Stimulated activated CD8-positive, alpha-beta memory T cell treated with anti-CD3 and anti-CD28 coated beads, Interleukin-15, amount 100 ng/mL, for 24 hours (primary cell): Measurements from ENCODE around the gene CLIP4.

ENCODE experiments used
- DNase-seq: peaks from one replicate; pipeline ENCODE4 v3.0.0-alpha.2; 2020; ENCODE audit warnings: low read depth

The CLIP4 gene

DNA sequence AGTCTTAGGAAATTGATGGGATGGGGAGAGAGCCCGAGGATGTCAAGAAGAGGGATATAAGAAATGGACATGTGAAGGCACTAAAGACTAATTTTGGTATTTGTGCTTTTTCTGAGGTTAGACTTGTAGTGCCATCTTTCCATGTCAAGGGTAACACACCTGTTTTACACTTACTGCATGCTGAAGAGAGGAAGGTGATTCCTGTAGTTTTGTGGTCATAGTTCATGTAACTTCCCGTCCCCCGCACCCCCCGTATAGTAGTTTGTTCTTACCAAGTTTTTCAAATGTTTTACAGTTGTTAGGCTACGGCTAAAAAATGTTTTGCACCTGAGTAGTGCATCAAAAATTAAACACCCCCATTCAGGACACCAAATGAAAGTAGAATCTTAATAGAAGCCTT, 73.8 kb downstream of the CLIP4 start:
- DNase-seq = no peak

DNA sequence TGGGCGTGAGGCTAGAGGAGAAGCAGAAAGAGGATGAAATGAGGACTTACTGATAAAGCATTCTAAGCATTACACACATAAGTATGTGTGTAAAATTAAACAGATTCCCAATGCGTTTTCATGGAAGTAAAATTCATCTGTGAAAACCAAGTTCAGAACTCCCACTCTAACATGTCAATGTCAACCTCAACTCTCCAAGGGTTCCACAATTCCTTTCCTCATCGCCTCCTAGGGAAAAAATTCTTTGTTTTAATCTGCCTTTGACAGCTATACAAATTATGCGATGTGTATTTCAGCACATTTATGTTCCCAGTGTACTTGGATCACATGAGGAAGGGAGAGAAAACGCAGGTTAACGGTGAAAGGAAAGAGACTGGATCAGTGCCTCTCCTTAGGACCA, 76.6 kb downstream of the CLIP4 start:
- DNase-seq = no peak

GRCh38 chr2:29192526-29192925, 77.3 kb downstream of the CLIP4 start:
- no peak for DNase-seq

- no peak for DNase-seq
Measured at GRCh38 chr2:29193111-29193510, 77.9 kb downstream of the CLIP4 start.

DNA sequence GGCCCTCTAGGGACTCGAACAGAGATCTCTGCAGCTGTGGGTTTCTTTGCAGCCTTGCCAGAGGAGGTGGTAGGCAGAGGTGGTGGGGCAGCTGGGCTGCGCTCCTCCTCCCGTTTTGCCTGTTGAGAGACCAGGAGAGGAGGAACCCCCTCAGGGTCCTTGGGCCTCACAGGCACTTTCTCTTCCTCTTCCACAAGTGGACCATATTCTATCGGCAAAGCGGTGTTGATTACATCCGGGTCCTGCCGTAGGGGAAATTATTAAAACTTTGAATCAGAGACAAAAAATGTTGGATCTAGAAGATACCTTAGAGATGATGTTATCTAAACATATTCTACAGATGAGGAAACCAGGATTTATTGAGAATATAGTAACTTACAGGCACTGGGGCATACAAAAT, 78.5 kb downstream of the CLIP4 start:
- DNase-seq = no peak

DNA sequence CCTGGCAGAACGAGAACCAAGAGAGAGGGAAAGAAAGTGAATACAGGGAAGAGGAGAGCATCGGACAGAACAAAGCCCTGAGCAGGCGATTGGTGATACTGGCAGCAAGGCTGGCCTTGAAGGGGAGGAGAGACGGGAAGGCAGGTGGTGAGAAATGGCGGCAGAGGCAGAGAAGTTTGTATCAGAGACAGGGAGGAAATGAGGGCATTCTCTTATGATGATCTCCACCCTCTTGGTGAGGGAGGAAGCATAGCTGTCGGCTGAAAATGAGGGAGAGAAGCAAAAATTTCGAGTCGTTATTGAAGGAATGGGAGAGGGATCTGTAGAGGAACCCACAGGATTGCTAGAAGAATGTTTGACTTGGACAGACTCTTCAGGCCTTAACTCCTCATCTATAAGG, 80.6 kb downstream of the CLIP4 start:
- no peak for DNase-seq

DNA sequence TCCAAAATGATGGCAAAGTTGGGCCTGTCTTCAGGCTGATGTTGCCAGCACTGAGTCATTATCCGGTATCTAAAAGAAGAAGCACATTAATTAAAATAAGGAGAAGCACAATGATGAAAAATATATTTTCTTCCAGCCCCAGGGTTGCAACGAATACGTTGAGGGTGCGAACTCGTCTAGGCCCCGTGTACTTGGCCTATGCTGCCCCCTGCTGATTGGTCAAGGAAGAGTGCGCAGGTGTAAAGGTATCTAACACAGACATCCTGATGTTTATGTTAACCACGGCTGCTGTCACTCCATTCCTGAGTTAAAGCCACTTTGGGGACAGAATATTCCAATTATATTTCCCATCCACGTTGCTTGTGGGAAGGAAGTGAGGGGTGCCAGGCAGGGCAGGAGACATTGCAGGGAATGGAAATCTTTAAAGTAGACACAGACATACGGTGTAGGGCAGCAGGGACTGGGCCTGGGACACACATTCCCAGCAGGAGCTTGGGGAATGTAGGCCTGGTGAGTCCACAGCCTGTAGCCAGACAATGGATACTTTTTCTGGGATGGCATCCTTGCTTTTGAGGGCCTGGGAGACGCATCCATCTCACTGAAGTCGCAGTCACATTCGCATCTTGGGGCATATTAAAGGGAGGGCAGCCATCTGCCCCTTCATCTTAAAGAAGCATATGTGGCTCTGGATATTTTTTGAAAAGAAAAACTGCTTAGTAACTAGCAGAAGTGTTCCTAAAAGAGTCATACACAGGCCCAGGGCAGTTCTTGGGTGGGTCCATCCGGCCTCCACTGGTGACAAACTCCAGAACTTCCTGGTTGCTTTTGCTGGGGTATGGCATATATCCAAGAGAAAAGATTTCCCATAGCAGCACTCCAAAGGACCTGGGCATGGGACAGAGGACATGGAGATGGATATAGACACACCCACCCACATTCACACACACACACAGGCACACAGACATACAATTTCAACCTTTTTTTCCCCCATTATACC, 81.9 kb downstream of the CLIP4 start:
- DNase-seq = peak; percentile 43

DNA sequence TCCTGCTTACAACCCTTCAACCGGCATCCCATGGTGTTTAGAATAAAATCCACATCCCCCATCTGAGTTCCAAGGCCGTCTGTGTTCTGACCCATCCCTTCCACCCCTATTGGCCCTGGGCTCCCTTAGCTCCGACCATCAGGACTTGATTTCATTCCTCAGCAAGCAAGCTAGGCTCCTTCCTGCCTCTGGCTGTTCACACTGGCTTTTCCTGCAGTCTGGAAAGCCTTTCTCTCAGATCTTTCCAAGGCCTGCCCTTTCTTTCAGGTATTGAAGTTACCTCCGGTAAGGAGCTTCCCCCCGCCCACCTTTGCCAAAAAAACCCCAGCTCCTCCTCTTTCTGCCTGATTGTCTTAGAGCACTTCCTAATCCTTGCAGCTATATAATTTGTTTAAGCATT, 86.8 kb downstream of the CLIP4 start:
- DNase-seq = no peak

DNA sequence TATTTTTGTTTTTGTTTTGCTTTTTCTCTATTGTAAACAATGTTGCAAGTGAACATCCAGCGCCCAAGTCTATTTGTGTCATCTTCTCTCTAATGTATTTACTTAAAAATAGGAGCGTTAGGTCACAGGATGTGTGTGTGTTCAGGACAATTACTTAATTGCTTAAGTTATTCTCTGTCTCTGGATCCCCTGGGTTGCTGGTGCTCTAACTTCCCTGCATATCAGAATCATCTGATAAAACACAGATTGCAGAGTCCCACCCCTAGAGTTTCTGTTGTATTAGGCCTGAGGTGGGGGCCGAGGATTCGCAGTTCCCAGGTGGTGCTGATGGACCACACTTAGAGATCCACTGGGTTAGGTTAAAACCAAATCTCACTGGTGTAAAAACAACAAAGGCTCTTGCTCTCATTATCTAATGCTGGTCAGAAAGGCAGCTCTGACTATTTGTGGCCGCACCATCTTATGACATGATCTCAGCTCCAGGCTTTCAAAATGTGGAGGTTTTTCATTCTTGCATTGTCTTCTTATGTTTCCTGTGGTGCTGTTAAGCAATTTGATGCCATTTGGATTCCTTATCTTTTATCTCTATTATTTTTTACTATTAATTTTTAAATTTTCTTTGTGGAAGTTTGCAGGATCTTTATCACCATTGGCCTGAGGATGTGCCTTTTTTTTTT, 87.7 kb downstream of the CLIP4 start:
- DNase-seq = no peak

DNA sequence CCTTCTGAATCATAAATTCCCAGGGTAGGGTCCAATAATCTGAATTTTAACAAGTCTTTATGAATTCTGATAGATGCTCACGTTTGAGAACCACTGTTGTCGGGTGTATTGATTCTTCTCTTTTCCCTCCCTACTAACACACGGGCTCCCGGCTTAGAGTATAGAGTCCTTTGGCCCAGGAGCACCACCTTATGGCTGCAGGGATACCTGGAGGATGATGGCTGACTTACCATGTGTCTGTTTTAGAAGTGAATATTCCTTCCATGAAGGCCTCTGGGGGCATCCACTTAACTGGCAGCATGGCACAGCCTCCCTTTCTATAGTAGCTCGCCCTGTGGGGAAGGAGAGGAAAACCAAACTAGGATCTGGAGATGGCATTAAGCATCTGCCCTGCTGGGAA, 91.7 kb downstream of the CLIP4 start:
- no peak for DNase-seq

- no peak for DNase-seq
Measured at GRCh38 chr2:29207352-29208148, 92.3 kb downstream of the CLIP4 start.

- DNase-seq = no peak
Measured at GRCh38 chr2:29209551-29209950, 94.3 kb downstream of the CLIP4 start.

- DNase-seq = no peak
Measured at GRCh38 chr2:29212009-29212408, 96.8 kb downstream of the CLIP4 start.

DNA sequence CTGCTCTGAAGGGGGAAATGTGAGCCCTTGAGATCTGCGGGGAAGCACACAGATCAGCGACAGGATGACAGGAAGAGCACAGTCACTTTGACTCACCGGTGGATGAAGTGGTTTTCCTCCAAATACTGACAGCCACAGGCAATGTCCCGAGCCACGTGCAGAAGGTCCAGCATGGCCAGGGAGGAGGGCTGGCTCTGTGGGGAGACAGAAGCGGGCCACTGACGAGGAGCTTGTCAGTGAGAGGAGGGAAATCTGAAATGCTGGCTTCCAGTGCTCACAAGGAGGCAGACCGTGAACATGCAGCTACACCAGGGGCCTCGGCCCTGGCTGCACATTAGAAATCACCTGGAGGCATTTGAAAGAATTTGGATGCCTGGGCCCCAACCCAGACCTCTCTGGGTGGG, 98.7 kb downstream of the CLIP4 start:
- no peak for DNase-seq

- no peak for DNase-seq
Measured at GRCh38 chr2:29215073-29215472, 99.9 kb downstream of the CLIP4 start.

- no peak for DNase-seq
Measured at GRCh38 chr2:29215739-29216608, 100.8 kb downstream of the CLIP4 start.

DNA sequence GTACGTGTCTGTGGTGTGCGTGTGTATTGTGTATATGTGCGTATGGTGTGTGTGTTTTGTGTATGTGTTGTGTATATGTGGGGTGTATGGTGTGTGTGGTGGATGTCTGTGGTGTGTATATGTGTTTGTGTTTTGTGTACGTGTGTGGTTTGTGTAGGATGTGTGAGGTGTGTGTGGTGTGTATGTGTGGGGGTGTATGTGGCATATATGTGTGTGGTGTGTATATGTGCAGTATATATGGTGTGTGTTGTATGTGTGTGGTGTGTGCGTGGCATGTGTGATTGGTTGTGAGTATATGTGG, 101.3 kb downstream of the CLIP4 start:
- DNase-seq = no peak

DNA sequence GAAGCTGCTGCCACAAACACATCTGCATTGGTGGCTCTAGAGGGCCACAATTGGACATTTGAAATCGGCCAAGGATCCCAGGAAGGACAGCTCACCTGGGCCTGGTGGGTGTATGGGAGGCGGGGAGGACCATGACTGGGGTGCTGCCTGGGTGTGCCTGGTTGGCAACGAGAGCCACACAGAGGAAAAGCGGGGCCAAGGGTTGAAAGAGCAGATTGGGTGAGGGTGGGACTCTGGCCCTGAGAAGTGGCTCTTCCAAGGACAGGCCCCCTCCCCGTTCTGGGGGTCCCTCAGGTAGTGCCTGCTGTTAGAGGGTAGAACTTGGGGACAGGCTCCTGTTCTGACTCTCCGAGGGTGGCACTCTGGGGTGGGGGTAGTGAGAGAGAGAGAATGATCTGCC, 102.9 kb downstream of the CLIP4 start:
- no peak for DNase-seq

- DNase-seq = no peak
Measured at GRCh38 chr2:29218550-29219125, 103.4 kb downstream of the CLIP4 start.

GRCh38 chr2:29219374-29219773, 104.2 kb downstream of the CLIP4 start:
- DNase-seq = no peak

GRCh38 chr2:29220506-29221270, 105.5 kb downstream of the CLIP4 start:
- DNase-seq = no peak
